ENCODE measurements around the gene MTHFR.
"Not testable (repeated sequence)": the region's sequence is repeated elsewhere in the genome, so short reads cannot be mapped to it uniquely, and the experiment has no call there.

The MTHFR gene

GRCh38 chr1:11831945-11832725 lies 26.4 kb upstream of the MTHFR start:
- no peak for DNase-seq

GRCh38 chr1:11828511-11828910 lies 22.7 kb upstream of the MTHFR start:
- DNase-seq = no peak

GRCh38 chr1:11826946-11827345 lies 21.2 kb upstream of the MTHFR start:
- DNase-seq = no peak

GRCh38 chr1:11825131-11825530 lies 19.4 kb upstream of the MTHFR start:
- DNase-seq = no peak

GRCh38 chr1:11823366-11824137 lies 17.8 kb upstream of the MTHFR start:
- no peak for DNase-seq

- DNase-seq = no peak
These were observed 16.3 kb upstream of the MTHFR start for GRCh38 chr1:11822091-11822490.

GRCh38 chr1:11817192-11817591 lies 11.4 kb upstream of the MTHFR start:
- DNase-seq = no peak

GRCh38 chr1:11813021-11813420 lies 7.3 kb upstream of the MTHFR start:
- no peak for DNase-seq

- no peak for DNase-seq
These were observed 1.4 kb upstream of the MTHFR start for GRCh38 chr1:11807133-11807532.

GRCh38 chr1:11806307-11806936 lies 658 bp upstream of the MTHFR start:
- DNase-seq = peak; percentile 20

- no peak for DNase-seq
These were observed 920 bp downstream of the MTHFR start for GRCh38 chr1:11804666-11805421.

- DNase-seq = not testable (repeated sequence)
These were observed 1.7 kb downstream of the MTHFR start for GRCh38 chr1:11803924-11804665.

GRCh38 chr1:11802973-11803885 lies 2.5 kb downstream of the MTHFR start:
- DNase-seq = peak; percentile 85

GRCh38 chr1:11802616-11802972 lies 3.2 kb downstream of the MTHFR start:
- no peak for DNase-seq

GRCh38 chr1:11800756-11801433 lies 4.9 kb downstream of the MTHFR start:
- DNase-seq = no peak

GRCh38 chr1:11800391-11800755 lies 5.4 kb downstream of the MTHFR start:
- DNase-seq = no peak

- DNase-seq = no peak
These were observed 5.9 kb downstream of the MTHFR start for GRCh38 chr1:11799896-11800295.

- DNase-seq = no peak
These were observed 6.7 kb downstream of the MTHFR start for GRCh38 chr1:11799099-11799498.

- no peak for DNase-seq
These were observed 8.1 kb downstream of the MTHFR start for GRCh38 chr1:11797525-11798216.

Data from activated CD4-positive, alpha-beta T cell treated with anti-CD3 and anti-CD28 coated beads, Interleukin-2, Interleukin-6, amounts not matched to agents 100 ng/mL and 50 ng/mL, durations not matched to agents 16 hours and 8 hours (primary cell).